PC-9 (cell line): ENCODE data around the gene RIBC1.
"Not testable (repeated sequence)": the region's sequence is repeated elsewhere in the genome, so short reads cannot be mapped to it uniquely, and the experiment has no call there.

Source experiments
- CTCF ChIP-seq: fragments of 200-600 bp; sonication (generic); conservative IDR thresholded peaks from 2 replicates; pipeline ENCODE4 v1.6.1; 2017; ENCODE audit warnings: mixed run types, antibody characterized with exemption, mild to moderate bottlenecking, moderate library complexity
- EZH2 ChIP-seq: fragments of 200-600 bp; sonication (generic); IDR thresholded peaks from 2 replicates; pipeline ENCODE4 v1.8.0; 2017; ENCODE audit warnings: antibody characterized with exemption, low read depth

- TF ChIP-seq CTCF, EZH2: not testable (repeated sequence)
These were observed 46.0 kb downstream of the RIBC1 start for GRCh38 chrX:53468659-53469058.
